ENCODE results near the gene LNPEP.

The LNPEP gene

GRCh38 chr5:96935559-96936430 lies at the start of gene LNPEP:
Gene LNPEP (plus strand): TSS chr5:96936080. CDS start chr5:96936156, 76 bp downstream.
- DNase-seq: peak; percentile 97

DNA sequence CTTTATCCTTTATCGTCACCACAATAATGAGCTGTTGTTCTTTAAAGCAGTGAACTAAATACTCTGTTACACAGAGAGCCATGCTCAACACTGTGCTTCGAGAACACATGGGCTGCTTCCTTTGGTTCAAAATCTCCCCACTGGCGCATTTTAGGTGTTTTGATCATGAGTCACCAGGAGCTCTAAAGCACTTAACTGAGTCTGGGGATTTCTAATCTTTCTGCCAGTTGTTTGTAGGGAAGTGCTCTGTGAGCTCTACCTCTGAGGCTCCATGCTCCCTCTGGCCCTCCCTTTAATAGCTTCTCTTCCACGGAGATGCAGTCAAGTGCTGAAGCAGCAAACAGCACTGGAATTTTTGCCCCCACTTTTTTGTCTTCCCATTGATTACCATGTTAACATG lies 42.5 kb upstream of the LNPEP start:
- peak; percentile 87 for DNase-seq

DNA sequence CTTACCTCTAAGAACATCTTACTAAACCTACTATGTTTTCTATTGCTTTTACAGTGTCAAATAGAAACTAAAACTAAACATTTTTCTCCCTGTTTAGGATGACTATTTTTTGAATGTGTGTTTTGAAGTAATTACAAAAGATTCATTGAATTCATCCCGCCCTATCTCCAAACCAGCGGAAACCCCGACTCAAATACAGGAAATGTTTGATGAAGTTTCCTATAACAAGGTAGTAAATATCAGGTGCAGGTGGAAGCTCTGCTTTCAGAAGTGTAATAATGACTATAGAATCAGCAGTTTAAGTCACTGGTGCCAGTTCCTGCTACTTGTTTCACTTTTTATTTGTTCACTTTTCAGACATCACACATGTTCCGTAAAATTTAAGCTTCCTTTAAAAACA lies 39.6 kb upstream of the LNPEP start:
- no peak for DNase-seq

DNA sequence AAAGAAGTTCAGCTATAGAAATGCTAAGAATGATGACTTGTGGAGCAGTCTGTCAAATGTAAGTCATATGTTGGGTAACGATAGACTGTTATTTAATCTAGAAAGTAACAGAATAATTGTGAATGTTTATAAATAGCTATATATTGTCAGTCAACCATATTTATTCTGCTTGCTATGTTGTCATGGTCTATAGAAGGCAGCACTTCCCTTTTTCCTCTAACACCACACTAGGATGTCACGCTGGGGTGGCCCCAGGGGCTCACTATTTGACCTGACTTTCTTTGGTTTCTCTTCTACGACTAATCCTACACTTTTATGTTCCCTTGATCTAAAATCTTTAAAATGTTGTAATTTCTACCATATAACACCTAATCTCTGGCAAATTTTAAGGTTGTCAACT lies 39.1 kb upstream of the LNPEP start:
- DNase-seq: no peak

GRCh38 chr5:96901384-96901783 lies 34.5 kb upstream of the LNPEP start:
- DNase-seq: no peak

DNA sequence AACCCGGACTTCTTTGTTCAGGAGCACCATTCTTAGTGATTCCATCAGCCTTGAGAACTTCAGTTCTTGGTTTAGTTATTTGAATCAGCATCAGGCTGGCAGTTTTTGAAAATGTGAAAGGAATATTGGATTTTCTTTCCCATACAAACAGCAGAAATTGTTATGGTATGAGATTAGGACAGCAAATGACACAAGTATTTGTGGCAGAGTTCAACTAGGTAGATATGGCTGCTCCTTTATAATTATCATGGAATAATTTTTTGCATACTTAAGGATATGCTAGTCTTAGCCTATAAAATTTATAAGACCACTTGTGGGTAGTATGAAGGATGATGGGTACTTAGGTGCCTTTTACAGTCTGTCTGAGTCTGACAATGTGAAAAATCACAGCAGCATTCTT lies 34.0 kb upstream of the LNPEP start:
- DNase-seq: no peak

DNA sequence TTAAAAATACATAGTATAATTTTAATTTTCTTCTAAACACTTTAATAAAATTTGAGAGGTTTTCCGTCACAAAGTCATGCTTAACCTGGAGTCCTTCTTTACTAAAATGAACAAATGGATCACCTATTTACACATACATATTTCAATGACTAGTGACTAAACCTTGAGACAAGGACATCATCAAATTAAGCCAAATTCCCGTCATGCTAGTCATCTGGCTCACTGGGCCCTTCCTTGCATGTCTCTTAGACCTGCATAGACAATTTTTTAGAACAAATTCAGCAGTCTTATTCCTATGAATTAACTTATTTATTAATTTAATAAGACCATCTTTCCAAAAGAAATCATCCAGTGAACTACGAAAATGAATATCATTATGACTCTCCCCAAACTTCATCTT lies 33.0 kb upstream of the LNPEP start:
- DNase-seq: no peak

DNA sequence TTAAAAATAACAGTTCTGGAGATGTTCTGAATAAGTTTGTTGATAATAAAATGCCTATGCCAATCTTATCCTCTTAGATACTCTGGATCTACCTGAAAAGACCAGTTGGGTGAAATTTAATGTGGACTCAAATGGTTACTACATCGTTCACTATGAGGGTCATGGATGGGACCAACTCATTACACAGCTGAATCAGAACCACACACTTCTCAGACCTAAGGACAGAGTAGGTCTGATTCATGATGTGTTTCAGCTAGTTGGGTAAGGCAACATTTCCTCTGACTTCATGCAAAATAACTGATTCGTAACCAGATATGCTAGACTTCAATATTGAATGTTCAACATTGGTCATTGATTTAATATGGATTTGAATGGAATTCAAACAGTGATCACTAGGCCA lies 32.6 kb upstream of the LNPEP start:
- no peak for DNase-seq

GRCh38 chr5:96904054-96904931 lies 31.6 kb upstream of the LNPEP start:
- DNase-seq: peak; percentile 3

DNA sequence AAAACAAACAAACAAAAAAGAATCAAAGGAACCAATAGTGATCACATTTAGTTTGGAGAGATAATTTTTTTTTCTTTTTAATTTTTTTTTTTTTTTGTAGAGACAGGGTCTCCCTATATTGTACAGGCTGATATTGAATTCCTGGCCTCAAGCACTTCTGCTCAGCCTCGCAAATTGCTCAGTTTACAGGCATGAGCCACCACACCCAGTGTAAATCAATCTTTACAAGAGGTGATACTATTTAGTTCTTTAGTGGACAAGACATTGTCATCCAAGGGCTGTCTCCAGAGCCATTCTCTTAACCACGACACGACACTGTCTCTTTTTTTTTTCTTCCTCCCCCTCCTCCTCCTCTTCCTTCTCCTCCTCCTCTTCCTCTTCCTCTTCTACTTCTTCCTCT lies 30.0 kb upstream of the LNPEP start:
- no peak for DNase-seq

- no peak for DNase-seq
Measured at GRCh38 chr5:96909003-96909402, 26.9 kb upstream of the LNPEP start.

DNA sequence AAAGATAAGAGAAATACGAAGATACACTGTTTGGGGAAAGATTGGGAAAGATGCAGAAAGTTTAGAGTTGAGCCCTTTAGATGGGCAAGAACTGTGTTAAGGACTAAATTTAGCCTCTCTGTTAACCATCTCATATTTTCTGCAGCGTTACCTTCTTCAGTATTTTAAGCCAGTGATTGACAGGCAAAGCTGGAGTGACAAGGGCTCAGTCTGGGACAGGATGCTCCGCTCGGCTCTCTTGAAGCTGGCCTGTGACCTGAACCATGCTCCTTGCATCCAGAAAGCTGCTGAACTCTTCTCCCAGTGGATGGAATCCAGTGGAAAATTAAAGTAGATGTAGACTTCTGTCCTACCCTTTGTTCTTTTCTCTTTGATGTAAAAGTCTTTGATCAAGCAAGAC lies 26.4 kb upstream of the LNPEP start:
- DNase-seq: no peak

DNA sequence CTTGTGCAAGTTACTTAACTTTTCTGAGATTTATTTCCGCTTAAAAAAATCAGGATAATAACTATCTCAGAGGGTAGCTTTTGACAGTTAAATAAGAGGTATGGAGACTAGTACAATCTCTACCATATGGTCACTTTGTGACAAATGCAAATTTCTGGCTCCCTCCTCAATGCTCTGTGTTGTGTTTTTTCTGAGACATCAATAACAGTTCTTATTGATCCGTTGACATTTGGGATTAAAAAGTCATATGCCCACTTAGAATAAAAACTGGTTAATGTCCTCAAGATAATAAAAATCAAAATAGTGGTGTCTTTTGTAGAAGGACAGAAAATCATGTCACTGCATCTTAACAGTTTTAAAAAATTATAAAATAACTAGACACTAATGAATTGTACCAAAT lies 24.7 kb upstream of the LNPEP start:
- DNase-seq: no peak

DNA sequence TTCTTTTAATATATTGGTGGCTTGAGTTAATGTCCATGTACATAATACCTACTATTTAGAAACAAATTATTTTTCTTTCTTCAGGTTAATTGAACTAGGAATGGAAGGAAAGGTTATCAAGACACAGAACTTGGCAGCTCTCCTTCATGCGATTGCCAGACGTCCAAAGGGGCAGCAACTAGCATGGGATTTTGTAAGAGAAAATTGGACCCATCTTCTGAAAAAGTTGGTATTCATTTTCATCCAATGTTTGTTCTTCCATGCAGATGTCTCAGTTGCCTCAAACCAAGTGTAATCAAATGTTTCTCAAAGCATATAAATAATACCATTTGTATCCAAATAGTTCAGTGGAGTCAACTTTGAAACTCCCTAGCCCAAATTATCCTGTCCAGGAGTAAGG lies 22.6 kb upstream of the LNPEP start:
- no peak for DNase-seq

- DNase-seq: no peak
Measured at GRCh38 chr5:96919754-96920197, 16.1 kb upstream of the LNPEP start.

GRCh38 chr5:96920744-96921355 lies 15.0 kb upstream of the LNPEP start:
- no peak for DNase-seq

DNA sequence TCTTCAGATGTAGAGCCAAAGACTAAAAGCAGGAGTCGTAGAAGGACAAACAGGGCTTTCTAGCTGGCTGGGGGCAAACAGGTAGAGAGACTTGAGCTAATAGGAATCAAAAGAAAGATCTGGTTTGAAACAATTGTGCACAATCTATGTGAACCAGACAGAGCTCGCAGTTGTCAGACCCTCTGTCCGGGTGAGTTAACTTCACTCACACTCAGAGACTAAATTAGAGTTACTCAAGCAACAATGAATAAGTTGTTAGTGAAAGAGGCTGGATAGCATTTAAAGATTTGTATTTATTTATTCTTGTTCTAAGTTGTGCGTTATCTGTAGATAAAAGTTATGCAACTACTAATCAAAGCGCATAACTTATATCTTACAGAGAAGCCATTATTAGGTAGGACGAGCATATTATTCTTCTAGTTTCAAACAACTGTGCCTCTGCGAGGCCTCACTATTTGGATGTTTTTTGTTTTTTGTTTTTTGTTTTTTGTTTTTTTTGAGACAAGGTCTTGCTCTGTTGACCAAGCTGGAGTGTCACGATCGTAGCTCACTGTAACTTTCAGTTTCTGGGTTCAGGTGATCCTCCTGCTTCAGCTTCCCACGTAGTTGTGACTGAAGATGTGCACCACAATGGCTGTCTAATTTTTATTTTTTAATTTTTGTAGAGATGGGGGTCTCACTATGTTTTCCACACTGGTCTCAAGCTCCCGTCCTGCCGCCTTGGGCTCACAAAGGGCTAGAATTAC lies 13.2 kb upstream of the LNPEP start:
- no peak for DNase-seq

- DNase-seq: no peak
Measured at GRCh38 chr5:96924016-96924443, 11.8 kb upstream of the LNPEP start.

DNA sequence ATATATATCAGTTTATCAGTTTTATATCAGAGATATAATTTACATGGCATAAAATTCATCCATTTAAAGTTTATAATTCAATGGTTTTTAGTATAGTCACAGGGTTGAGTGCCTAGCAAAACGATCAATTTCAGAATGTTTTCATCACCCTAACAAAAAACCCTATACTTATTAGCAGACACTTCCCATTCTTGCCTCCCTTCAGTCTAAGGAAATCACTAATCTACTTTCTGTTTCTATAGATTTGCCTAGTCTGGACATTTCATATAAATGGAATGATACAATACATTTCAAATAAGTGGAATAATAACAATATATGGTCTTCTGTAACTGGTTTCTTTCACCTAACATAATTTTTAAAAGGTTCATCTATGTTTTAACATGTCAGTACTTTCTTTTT lies 9.6 kb upstream of the LNPEP start:
- no peak for DNase-seq

DNA sequence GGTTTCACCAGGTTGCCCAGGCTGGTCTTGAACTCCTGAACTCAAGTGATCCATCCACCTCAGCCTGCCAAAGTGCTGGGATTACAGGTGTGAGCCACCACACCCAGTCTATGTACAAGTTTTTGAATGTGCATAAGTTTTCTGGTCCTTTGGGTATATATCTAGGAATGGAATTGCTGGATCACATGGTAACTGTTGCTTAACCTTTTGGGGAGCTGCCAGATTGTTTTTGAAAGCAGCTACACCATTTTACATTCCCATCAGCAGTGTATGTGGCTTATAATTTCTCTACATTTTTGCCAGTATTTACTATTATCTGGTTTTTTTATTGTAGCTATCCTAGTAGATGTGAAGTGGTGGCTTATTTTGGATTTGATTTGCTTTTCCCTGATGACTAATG lies 8.9 kb upstream of the LNPEP start:
- DNase-seq: peak; percentile 29

DNA sequence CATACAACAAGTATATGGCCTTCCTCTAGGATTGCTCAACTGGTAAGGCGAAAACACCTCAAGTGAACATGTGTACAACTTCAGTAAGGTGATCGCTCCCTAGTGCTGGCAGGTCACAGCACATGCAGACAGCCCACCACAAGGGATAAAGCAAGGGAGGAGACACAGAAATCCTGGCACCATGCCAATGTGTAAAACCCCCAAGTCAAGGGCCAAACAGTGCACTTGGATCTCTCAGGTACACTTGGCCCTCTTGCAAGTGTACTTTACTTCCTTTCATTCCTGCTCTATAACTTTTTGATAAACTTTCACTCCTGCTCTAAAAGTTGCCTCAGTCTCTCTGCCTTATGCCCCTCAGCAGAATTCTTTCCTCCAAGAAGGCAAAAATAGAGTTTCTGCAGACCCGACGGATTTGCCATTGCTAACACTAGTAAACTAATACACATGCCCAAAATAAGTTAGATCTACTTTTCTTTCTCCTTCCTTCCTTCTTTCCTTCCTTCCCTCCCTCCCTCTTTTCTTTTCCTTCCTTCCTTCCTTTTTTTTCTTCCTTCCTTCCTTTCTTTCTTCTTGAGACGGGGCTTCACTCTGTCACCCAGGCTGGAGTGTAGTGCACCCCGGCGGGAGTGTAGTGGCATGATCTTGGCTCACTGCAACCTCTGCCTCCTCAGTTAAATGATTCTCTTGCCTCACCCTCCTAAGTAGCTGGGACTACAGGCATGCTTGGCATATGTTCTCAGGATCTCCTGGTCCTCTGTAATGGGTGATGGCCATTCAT lies 6.8 kb upstream of the LNPEP start:
- DNase-seq: no peak

DNA sequence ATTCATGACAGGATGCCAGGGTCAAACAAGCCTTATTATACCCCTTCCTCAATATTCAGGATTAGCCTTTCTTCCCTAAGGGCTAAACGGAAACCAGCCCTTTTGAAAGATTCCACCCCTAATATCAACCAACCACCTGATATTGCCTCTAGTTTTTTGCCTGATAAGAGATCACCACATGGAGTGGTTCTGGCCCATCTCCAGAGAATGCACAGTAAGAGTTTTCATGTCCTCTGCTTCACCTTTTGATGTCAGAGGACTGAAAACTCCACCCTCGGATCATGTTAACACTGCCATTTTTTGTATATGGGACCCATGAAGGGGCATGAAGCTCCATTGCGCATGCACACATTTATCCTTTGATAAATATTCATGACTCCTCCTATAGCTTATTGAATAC lies 5.8 kb upstream of the LNPEP start:
- DNase-seq: no peak
